Measurements from ENCODE around the gene ICAM4. TPM values are rescaled to one million over a fixed set of nuclear protein-coding genes. Genes with fewer than 3 reads are reported as not detected.
A peak's percentile ranks its signal among the peaks of the same experiment; 100 is the strongest.
"Not testable (repeated sequence)": the region's sequence is repeated elsewhere in the genome, so short reads cannot be mapped to it uniquely, and the experiment has no call there.

Gene ICAM4
- total RNA-seq, 2 experiments from 2014 or later: 0.38 TPM; not detected in 1

GRCh38 chr19:10335352-10335985 is 48.7 kb downstream of the ICAM4 start:
- peaks cover 8% of the 10 kb centered on the region for H4K20me1 ChIP-seq (ENCODE audit: insufficient read depth, low read length)
- DNase-seq (ENCODE audit: low spot score): no peak
- H3K36me3 ChIP-seq (ENCODE audit: insufficient read depth, low read length): peaks cover 20% of the 10 kb centered on the region
- intact Hi-C loops (cut with micrococcal nuclease; ENCODE audit: unreplicated experiment): loop anchor here (10.0 kb wide), 1 partner anchor 229 kb away; the partner anchor contains the start of genes CDKN2D and KRI1
- TF ChIP-seq, protein P1, sequence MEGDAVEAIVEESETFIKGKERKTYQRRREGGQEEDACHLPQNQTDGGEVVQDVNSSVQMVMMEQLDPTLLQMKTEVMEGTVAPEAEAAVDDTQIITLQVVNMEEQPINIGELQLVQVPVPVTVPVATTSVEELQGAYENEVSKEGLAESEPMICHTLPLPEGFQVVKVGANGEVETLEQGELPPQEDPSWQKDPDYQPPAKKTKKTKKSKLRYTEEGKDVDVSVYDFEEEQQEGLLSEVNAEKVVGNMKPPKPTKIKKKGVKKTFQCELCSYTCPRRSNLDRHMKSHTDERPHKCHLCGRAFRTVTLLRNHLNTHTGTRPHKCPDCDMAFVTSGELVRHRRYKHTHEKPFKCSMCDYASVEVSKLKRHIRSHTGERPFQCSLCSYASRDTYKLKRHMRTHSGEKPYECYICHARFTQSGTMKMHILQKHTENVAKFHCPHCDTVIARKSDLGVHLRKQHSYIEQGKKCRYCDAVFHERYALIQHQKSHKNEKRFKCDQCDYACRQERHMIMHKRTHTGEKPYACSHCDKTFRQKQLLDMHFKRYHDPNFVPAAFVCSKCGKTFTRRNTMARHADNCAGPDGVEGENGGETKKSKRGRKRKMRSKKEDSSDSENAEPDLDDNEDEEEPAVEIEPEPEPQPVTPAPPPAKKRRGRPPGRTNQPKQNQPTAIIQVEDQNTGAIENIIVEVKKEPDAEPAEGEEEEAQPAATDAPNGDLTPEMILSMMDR (conservative IDR thresholded peaks at IDR 0.05; ENCODE audit: low read length): no peak
- TF ChIP-seq EZH2phosphoT487 (IDR thresholded peaks at IDR 0.05; ENCODE audit: borderline replicate concordance, low read depth, low read length): no peak
- H3K4me1 ChIP-seq (ENCODE audit: insufficient read depth, low read length, poor library complexity, severe bottlenecking): peaks cover 50% of the 10 kb centered on the region
- H3K79me2 ChIP-seq (ENCODE audit: insufficient read depth, low read depth, low read length): peaks cover 25% of the 10 kb centered on the region
- ChIA-PET CTCF (ENCODE audit: unreplicated experiment) (no interaction called here), POLR2A (no interaction called here)
- no peak overlapping the region for H3K4me3 ChIP-seq (ENCODE audit: low read depth, low read length, poor library complexity, severe bottlenecking)
- H3K27ac ChIP-seq (ENCODE audit: low read depth, low read length, poor library complexity, severe bottlenecking): no peak overlapping the region
- no peaks in the 10 kb centered on the region for H3K9me3 ChIP-seq (ENCODE audit: low read length)
- H3K9me2 ChIP-seq (ENCODE audit: insufficient read depth, low read length): no peaks in the 10 kb centered on the region
- no TSS peak for BruUV-seq (replicated peaks)
- no peak overlapping the region for H2AFZ ChIP-seq (ENCODE audit: low read length)
- H3K4me2 ChIP-seq (ENCODE audit: low read length): peak overlapping the region; percentile 76

DNA sequence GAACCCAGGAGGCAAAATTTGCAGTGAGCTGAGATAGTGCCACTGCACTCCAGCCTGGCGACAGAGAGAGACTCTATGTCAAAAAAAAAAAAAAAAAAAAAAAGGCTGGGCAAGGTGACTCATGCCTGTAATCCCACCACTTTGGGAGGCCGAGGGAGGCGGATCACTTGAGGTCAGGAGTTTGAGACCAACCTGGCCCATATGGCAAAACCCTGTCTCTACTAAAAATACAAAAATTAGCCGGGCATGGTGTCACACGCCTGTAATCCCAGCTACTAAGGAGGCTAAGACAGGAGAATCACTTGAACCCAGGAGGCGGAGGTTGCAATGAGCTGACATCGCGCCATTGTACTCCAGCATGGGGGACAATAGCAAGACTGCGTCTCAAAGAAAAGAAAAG is 50.0 kb downstream of the ICAM4 start:
- Histone ChIP-seq H3K4me1 (ENCODE audit: insufficient read depth, low read length, poor library complexity, severe bottlenecking) (peaks cover 46% of the 10 kb centered on the region), H3K36me3 (ENCODE audit: insufficient read depth, low read length) (peaks cover 10% of the 10 kb centered on the region), H3K79me2 (ENCODE audit: insufficient read depth, low read depth, low read length) (peaks cover 15% of the 10 kb centered on the region)
- DNase-seq (ENCODE audit: low spot score); H3K27ac ChIP-seq (ENCODE audit: low read depth, low read length, poor library complexity, severe bottlenecking); H4K20me1 ChIP-seq (ENCODE audit: insufficient read depth, low read length); H3K9me2 ChIP-seq (ENCODE audit: insufficient read depth, low read length); H3K4me2 ChIP-seq (ENCODE audit: low read length); H3K9me3 ChIP-seq (ENCODE audit: low read length); H2AFZ ChIP-seq (ENCODE audit: low read length); BruUV-seq (replicated peaks); H3K4me3 ChIP-seq (ENCODE audit: low read depth, low read length, poor library complexity, severe bottlenecking); CTCF ChIA-PET (ENCODE audit: unreplicated experiment): not testable (repeated sequence)
- POLR2A ChIA-PET: interaction anchor here (0.6 kb wide), 2 partner anchors 53 to 333 kb away, joined by 5 to 6 read pairs; no protein-coding TSS in a partner anchor
- intact Hi-C loops (cut with micrococcal nuclease; ENCODE audit: unreplicated experiment): loop anchor here (10.0 kb wide), 1 partner anchor 228 kb away; the partner anchor contains the start of genes CDKN2D and KRI1

Small RNA genes lying within 50 kb of the gene (small RNA-seq; reads per million reads assigned to genes)
- gene AC011511.1 (not detected), gene AC011511.4 (not detected)

Other genes starting within 250 kb of the ICAM4 start
- gene SHFL, start 200.6 kb upstream of the ICAM4 start, total RNA-seq (2014; rRNA removed; shearing (Covaris generic)): 21.9 and 32.9 TPM in 2 replicates
- 28.5 and 30.9 TPM in 2 replicates for gene SHFL, start 200.6 kb upstream of the ICAM4 start, total RNA-seq (2022)
- 7.3 and 8.4 TPM in 2 replicates for gene ANGPTL6, start 184.3 kb upstream of the ICAM4 start, total RNA-seq (2014; rRNA removed; shearing (Covaris generic))
- 8.3 and 10.1 TPM in 2 replicates for gene ANGPTL6, start 184.3 kb upstream of the ICAM4 start, total RNA-seq (2022)
- 77.1 and 85.8 TPM in 2 replicates for gene PPAN, start 180.6 kb upstream of the ICAM4 start, total RNA-seq (2014; rRNA removed; shearing (Covaris generic))
- 88.3 and 116 TPM in 2 replicates for gene PPAN, start 180.6 kb upstream of the ICAM4 start, total RNA-seq (2022)
- 8.8 and 11.9 TPM in 2 replicates for gene P2RY11, start 175.3 kb upstream of the ICAM4 start, total RNA-seq (2014; rRNA removed; shearing (Covaris generic))
- 31.1 and 43.3 TPM in 2 replicates for gene P2RY11, start 175.3 kb upstream of the ICAM4 start, total RNA-seq (2022)
- 255 and 287 TPM in 2 replicates for gene EIF3G, start 167.1 kb upstream of the ICAM4 start, total RNA-seq (2014; rRNA removed; shearing (Covaris generic))
- 256 TPM in 2 replicates for gene EIF3G, start 167.1 kb upstream of the ICAM4 start, total RNA-seq (2022)
- 329 and 365 TPM in 2 replicates for gene DNMT1, start 92.0 kb upstream of the ICAM4 start, total RNA-seq (2014; rRNA removed; shearing (Covaris generic))
- 680 and 699 TPM in 2 replicates for gene DNMT1, start 92.0 kb upstream of the ICAM4 start, total RNA-seq (2022)
- 27.0 and 27.8 TPM in 2 replicates for gene S1PR2, start 55.6 kb upstream of the ICAM4 start, total RNA-seq (2014; rRNA removed; shearing (Covaris generic))
- gene S1PR2, start 55.6 kb upstream of the ICAM4 start, total RNA-seq (2022): 51.6 and 64.5 TPM in 2 replicates
- gene MRPL4, start 34.7 kb upstream of the ICAM4 start, total RNA-seq (2014; rRNA removed; shearing (Covaris generic)): 134 and 148 TPM in 2 replicates
- gene MRPL4, start 34.7 kb upstream of the ICAM4 start, total RNA-seq (2022): 132 and 155 TPM in 2 replicates
- gene ICAM1, start 15.8 kb upstream of the ICAM4 start, total RNA-seq (2014; rRNA removed; shearing (Covaris generic)): 12.0 and 15.8 TPM in 2 replicates
- 13.4 and 13.5 TPM in 2 replicates for gene ICAM1, start 15.8 kb upstream of the ICAM4 start, total RNA-seq (2022)
- 2.7 and 6.4 TPM in 2 replicates for gene ICAM5, start 3.0 kb downstream of the ICAM4 start, total RNA-seq (2014; rRNA removed; shearing (Covaris generic))
- 10.8 and 12.6 TPM in 2 replicates for gene ICAM5, start 3.0 kb downstream of the ICAM4 start, total RNA-seq (2022)
- gene ZGLP1, start 22.9 kb downstream of the ICAM4 start, total RNA-seq (2014; rRNA removed; shearing (Covaris generic)): 2.3 and 8.8 TPM in 2 replicates
- gene ZGLP1, start 22.9 kb downstream of the ICAM4 start, total RNA-seq (2022): 5.4 and 5.7 TPM in 2 replicates
- 17.2 and 28.8 TPM in 2 replicates for gene FDX2, start 29.1 kb downstream of the ICAM4 start, total RNA-seq (2014; rRNA removed; shearing (Covaris generic))
- 10.4 and 17.1 TPM in 2 replicates for gene FDX2, start 29.1 kb downstream of the ICAM4 start, total RNA-seq (2022)
- 21.6 and 35.7 TPM in 2 replicates for gene RAVER1, start 46.6 kb downstream of the ICAM4 start, total RNA-seq (2014; rRNA removed; shearing (Covaris generic))
- gene RAVER1, start 46.6 kb downstream of the ICAM4 start, total RNA-seq (2022): 90.7 and 95.8 TPM in 2 replicates
- 63.7 and 66.0 TPM in 2 replicates for gene ICAM3, start 52.7 kb downstream of the ICAM4 start, total RNA-seq (2014; rRNA removed; shearing (Covaris generic))
- gene ICAM3, start 52.7 kb downstream of the ICAM4 start, total RNA-seq (2022): 76.4 and 82.0 TPM in 2 replicates
- 151 and 185 TPM in 2 replicates for gene TYK2, start 93.6 kb downstream of the ICAM4 start, total RNA-seq (2014; rRNA removed; shearing (Covaris generic))
- gene TYK2, start 93.6 kb downstream of the ICAM4 start, total RNA-seq (2022): 214 and 216 TPM in 2 replicates
- gene CDC37, start 116.6 kb downstream of the ICAM4 start, total RNA-seq (2014; rRNA removed; shearing (Covaris generic)): 332 and 345 TPM in 2 replicates
- 269 and 271 TPM in 2 replicates for gene CDC37, start 116.6 kb downstream of the ICAM4 start, total RNA-seq (2022)
- 9.4 and 16.4 TPM in 2 replicates for gene PDE4A, start 133.6 kb downstream of the ICAM4 start, total RNA-seq (2014; rRNA removed; shearing (Covaris generic))
- gene PDE4A, start 133.6 kb downstream of the ICAM4 start, total RNA-seq (2022): 42.4 and 45.1 TPM in 2 replicates
- gene KEAP1, start 216.4 kb downstream of the ICAM4 start, total RNA-seq (2014; rRNA removed; shearing (Covaris generic)): 65.9 and 68.9 TPM in 2 replicates
- 64.9 and 93.5 TPM in 2 replicates for gene KEAP1, start 216.4 kb downstream of the ICAM4 start, total RNA-seq (2022)
- not detected in 2 replicates for gene S1PR5, start 230.5 kb downstream of the ICAM4 start, total RNA-seq (2014; rRNA removed; shearing (Covaris generic))
- gene S1PR5, start 230.5 kb downstream of the ICAM4 start, total RNA-seq (2022): not detected in 2 replicates

Data from OCI-LY7 (cell line).